Suprapubic skin (tissue), 4 donors: Measurements from ENCODE around the gene RAB32. TPM values are rescaled to one million over a fixed set of nuclear protein-coding genes. Genes with fewer than 3 reads are reported as not detected.

Source experiments
- DNase-seq, 2 donors: peaks; one replicate each; pipeline ENCODE4 v3.0.0-alpha.2; 2019; ENCODE audit warnings: low spot score in 2 of 2
- H3K27ac ChIP-seq: fragments of 200-600 bp; sonication (generic); one replicate; pipeline ENCODE4 v1.5.1; 2019
- H3K27me3 ChIP-seq: fragments of 200-600 bp; sonication (generic); one replicate; pipeline ENCODE4 v1.5.1; 2019
- H3K36me3 ChIP-seq: fragments of 200-600 bp; sonication (generic); one replicate; pipeline ENCODE4 v1.5.1; 2019
- H3K4me1 ChIP-seq: fragments of 200-600 bp; sonication (generic); one replicate; pipeline ENCODE4 v1.5.1; 2019
- H3K4me3 ChIP-seq: fragments of 200-600 bp; sonication (generic); one replicate; pipeline ENCODE4 v1.5.1; 2019; ENCODE audit warnings: mild to moderate bottlenecking
- H3K9me3 ChIP-seq: fragments of 200-600 bp; sonication (generic); one replicate; pipeline ENCODE4 v1.5.1; 2019
- CTCF ChIP-seq, 2 donors: fragments of 200-600 bp in 1 of 2; fragments of 450-650 bp in 1 of 2; sonication (generic) in 1 of 2; IDR thresholded peaks; one replicate each; pipeline ENCODE4 v1.5.1; 2016 to 2019; ENCODE audit warnings: antibody characterized with exemption in 2 of 2, mild to moderate bottlenecking in 1 of 2, moderate library complexity in 1 of 2
- EP300 ChIP-seq: sonication (generic); formaldehyde crosslinking; IDR thresholded peaks from one replicate; pipeline ENCODE4 v1.6.1; 2017; ENCODE audit warnings: antibody characterized with exemption
- POLR2A ChIP-seq, 2 donors: fragments of 450-650 bp; IDR thresholded peaks; one replicate each; pipeline ENCODE4 v1.6.1; 2017; ENCODE audit warnings: antibody characterized with exemption in 2 of 2, mild to moderate bottlenecking in 2 of 2, moderate library complexity in 2 of 2
- POLR2AphosphoS5 ChIP-seq, 3 donors: sonication (generic); formaldehyde crosslinking; IDR thresholded peaks; one replicate each; pipeline ENCODE4 v1.6.1; 2017; ENCODE audit warnings: antibody characterized with exemption in 3 of 3
- WGBS: methylation state at CpG from one replicate; pipeline ENCODE4 v1.1.5; 2018; 5-methylcytosine and 5-hydroxymethylcytosine counted together
- total RNA-seq, 4 donors: library from RNA; depleted of rRNA; stranded (reverse); fragments of >200 nt; gene quantifications; one replicate each; pipeline ENCODE4 v1.1.0, GENCODE V29; 2016

RAB32 gene
- total RNA-seq, result 10 to 100 TPM in 2 of 4 donors, 1 to 10 TPM in 2; 5.9 to 20.3 (median 13.4) TPM

GRCh38 chr6:146543211-146543939 is at the start of gene RAB32:
Gene RAB32 (plus strand): TSS chr6:146543833. CDS start chr6:146543872, 39 bp downstream.
- TF ChIP-seq POLR2A (IDR thresholded peaks at IDR 0.05) (peak; percentile 51 to 92), EP300 (no peak), CTCF (IDR thresholded peaks at IDR 0.05) (peak; percentile 36 to 82), POLR2AphosphoS5 (IDR thresholded peaks at IDR 0.05) (no peak)
- H3K4me1 ChIP-seq, result peaks cover 40% of the 10 kb centered on the region
- 27% methylated on average over 4 of the region's 86 CpGs for WGBS

GRCh38 chr6:146498309-146498708 is 45.3 kb upstream of the RAB32 start:
- no peaks in the 10 kb centered on the region for H3K9me3 ChIP-seq
- H3K4me1 ChIP-seq, result no peaks in the 10 kb centered on the region
- no peak overlapping the region for H3K27ac ChIP-seq
- whole genome bisulfite sequencing, result 81% methylated on average over 4 of the region's 4 CpGs
- no peak overlapping the region for H3K4me3 ChIP-seq
- TF ChIP-seq POLR2AphosphoS5 (IDR thresholded peaks at IDR 0.05) (no peak), EP300 (no peak), CTCF (IDR thresholded peaks at IDR 0.05) (no peak), POLR2A (IDR thresholded peaks at IDR 0.05) (no peak)
- no peaks in the 10 kb centered on the region for H3K36me3 ChIP-seq
- no peaks in the 10 kb centered on the region for H3K27me3 ChIP-seq
- DNase-seq, result no peak

More at GRCh38 chr6:146543211-146543939, at the start of gene RAB32:
- peak; percentile 93 to 95 for DNase-seq
- H3K9me3 ChIP-seq, result no peaks in the 10 kb centered on the region
- no peaks in the 10 kb centered on the region for H3K36me3 ChIP-seq
- peak within 1 kb of the TSS; percentile 76 for H3K4me3 ChIP-seq
- peak within 1 kb of the TSS; percentile 98 for H3K27ac ChIP-seq
- H3K27me3 ChIP-seq, result no peaks in the 10 kb centered on the region

- WGBS, result 89% methylated on average over 1 of the region's 1 CpG
- Histone ChIP-seq H3K27ac (no peak overlapping the region), H3K9me3 (no peaks in the 10 kb centered on the region), H3K36me3 (no peaks in the 10 kb centered on the region), H3K27me3 (no peaks in the 10 kb centered on the region), H3K4me3 (no peak overlapping the region), H3K4me1 (no peaks in the 10 kb centered on the region)
- no peak for TF ChIP-seq CTCF (IDR thresholded peaks at IDR 0.05)
- TF ChIP-seq POLR2AphosphoS5 (IDR thresholded peaks at IDR 0.05), result no peak
- TF ChIP-seq POLR2A (IDR thresholded peaks at IDR 0.05), result no peak
- TF ChIP-seq EP300, result no peak
- no peak for DNase-seq
Measured at GRCh38 chr6:146503096-146503495, 40.5 kb upstream of the RAB32 start.

GRCh38 chr6:146515212-146515611 is 28.4 kb upstream of the RAB32 start:
- H3K27ac ChIP-seq, result no peak overlapping the region
- peaks cover 4% of the 10 kb centered on the region for H3K9me3 ChIP-seq
- DNase-seq, result no peak
- H3K4me3 ChIP-seq, result no peak overlapping the region
- H3K27me3 ChIP-seq, result no peaks in the 10 kb centered on the region
- 68% methylated on average over 3 of the region's 7 CpGs for WGBS
- no peak for TF ChIP-seq EP300
- TF ChIP-seq POLR2AphosphoS5 (IDR thresholded peaks at IDR 0.05), result no peak
- no peak for TF ChIP-seq CTCF (IDR thresholded peaks at IDR 0.05)
- no peak for TF ChIP-seq POLR2A (IDR thresholded peaks at IDR 0.05)
- H3K4me1 ChIP-seq, result no peaks in the 10 kb centered on the region
- no peaks in the 10 kb centered on the region for H3K36me3 ChIP-seq

- no peaks in the 10 kb centered on the region for H3K36me3 ChIP-seq
- no peak overlapping the region for H3K27ac ChIP-seq
- H3K27me3 ChIP-seq, result no peaks in the 10 kb centered on the region
- no peaks in the 10 kb centered on the region for H3K4me1 ChIP-seq
- DNase-seq, result no peak
- TF ChIP-seq EP300 (no peak), CTCF (IDR thresholded peaks at IDR 0.05) (no peak), POLR2AphosphoS5 (IDR thresholded peaks at IDR 0.05) (no peak), POLR2A (IDR thresholded peaks at IDR 0.05) (no peak)
- no peaks in the 10 kb centered on the region for H3K9me3 ChIP-seq
- no peak overlapping the region for H3K4me3 ChIP-seq
Measured at GRCh38 chr6:146526192-146526591, 17.4 kb upstream of the RAB32 start.
